Measurements from ENCODE around the gene IL27RA. TPM values are rescaled to one million over a fixed set of nuclear protein-coding genes. Genes with fewer than 3 reads are reported as not detected.

The IL27RA gene
- total RNA-seq, 6 experiments from 2014 or later = 4.7 to 6.1 (median 5.1) TPM

DNA sequence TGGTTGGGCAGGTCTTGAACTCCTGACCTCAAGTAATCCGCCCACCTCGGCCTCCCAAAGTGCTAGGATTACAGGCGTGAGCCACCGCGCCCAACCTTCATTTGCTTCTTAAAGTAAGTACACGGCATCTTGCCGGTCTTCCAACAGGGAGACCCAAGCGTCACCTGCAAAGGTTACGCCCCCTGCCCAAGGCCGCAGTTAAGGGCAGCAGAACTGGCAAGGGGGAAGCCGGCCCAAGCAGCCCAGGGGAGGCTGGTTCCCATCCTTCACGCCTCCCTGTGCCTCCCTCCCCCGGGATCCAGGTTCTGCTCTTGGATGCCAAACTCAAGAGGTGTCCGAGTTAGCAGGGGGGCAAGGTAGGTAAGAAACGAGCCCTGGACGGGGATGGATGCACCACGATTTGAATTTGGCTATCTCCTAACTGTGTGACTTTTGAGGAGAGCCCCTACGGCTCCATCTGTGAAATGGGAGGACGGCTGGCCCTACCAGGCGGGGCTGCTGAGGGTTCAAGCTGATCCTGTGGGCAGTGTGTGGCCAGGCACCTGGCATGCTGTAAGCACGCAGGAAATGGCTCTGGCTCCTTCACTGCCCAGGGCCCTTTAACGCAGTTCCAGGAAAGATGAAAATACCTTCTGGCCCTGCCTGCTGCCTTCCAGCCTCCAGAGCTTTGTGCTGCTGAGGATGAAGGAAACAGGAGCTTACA lies 34.5 kb upstream of the IL27RA start:
- H3K4me1 Mint-ChIP-seq (ENCODE audit: low read depth) = no peaks in the 10 kb centered on the region; the same call in 1 of the 2 replicates
- H3K36me3 Mint-ChIP-seq (ENCODE audit: low read depth) = peaks cover 10% of the 10 kb centered on the region
- H3K4me3 Mint-ChIP-seq = no peak overlapping the region
- no peaks in the 10 kb centered on the region; the same call in 1 of the 2 replicates for H3K27me3 Mint-ChIP-seq (ENCODE audit: insufficient read depth)
- peaks cover 11% of the 10 kb centered on the region for H3K9me3 Mint-ChIP-seq
- no peak for DNase-seq
- H3K27ac Mint-ChIP-seq = no peak overlapping the region
- TF ChIP-seq, protein P1, sequence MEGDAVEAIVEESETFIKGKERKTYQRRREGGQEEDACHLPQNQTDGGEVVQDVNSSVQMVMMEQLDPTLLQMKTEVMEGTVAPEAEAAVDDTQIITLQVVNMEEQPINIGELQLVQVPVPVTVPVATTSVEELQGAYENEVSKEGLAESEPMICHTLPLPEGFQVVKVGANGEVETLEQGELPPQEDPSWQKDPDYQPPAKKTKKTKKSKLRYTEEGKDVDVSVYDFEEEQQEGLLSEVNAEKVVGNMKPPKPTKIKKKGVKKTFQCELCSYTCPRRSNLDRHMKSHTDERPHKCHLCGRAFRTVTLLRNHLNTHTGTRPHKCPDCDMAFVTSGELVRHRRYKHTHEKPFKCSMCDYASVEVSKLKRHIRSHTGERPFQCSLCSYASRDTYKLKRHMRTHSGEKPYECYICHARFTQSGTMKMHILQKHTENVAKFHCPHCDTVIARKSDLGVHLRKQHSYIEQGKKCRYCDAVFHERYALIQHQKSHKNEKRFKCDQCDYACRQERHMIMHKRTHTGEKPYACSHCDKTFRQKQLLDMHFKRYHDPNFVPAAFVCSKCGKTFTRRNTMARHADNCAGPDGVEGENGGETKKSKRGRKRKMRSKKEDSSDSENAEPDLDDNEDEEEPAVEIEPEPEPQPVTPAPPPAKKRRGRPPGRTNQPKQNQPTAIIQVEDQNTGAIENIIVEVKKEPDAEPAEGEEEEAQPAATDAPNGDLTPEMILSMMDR (IDR thresholded peaks at IDR 0.05) = no peak

DNA sequence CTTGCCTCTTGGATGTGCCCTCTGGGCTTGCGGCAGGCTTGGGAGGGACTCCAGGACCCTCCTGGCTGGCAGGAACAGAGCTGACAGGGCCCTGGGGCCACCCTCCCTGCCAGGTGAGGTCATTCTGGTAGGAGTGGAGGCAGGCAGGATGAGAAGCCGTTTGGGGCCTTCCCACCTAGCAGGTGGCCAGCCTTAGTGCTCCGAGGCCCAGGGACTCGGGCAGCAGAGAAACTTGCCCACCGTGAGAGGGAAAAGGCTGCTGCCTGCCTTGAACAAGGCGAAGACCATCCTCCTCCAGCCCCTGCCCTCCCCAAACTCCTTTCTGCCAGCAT lies 34.0 kb upstream of the IL27RA start:
- H3K27me3 Mint-ChIP-seq (ENCODE audit: insufficient read depth) = no peaks in the 10 kb centered on the region
- TF ChIP-seq, protein P1 (IDR thresholded peaks at IDR 0.05) = no peak
- peaks cover 10% of the 10 kb centered on the region for H3K36me3 Mint-ChIP-seq (ENCODE audit: low read depth)
- no peak overlapping the region for H3K27ac Mint-ChIP-seq
- H3K4me1 Mint-ChIP-seq (ENCODE audit: low read depth) = no peaks in the 10 kb centered on the region; the same call in 1 of the 2 replicates
- H3K9me3 Mint-ChIP-seq = peaks cover 11% of the 10 kb centered on the region
- no peak overlapping the region for H3K4me3 Mint-ChIP-seq
- DNase-seq = no peak

DNA sequence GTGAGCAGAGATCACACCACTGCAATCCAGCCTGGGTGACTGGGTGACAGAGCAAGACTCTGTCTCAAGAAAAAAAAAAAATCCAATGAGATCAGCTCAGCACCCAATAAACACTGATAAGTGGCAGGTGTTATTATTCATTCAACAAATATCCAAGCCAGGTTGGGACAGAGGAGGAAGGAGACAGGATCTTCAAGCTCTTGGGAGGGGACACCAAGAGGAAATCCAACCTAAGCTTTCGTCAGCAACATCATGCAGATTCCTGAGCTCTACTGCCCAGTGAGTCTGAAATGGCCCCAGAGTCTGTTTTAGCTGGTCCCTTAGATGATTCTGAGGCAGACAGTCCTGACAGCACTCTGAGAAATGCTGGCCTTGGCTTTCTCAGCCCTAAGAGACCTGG lies 33.1 kb upstream of the IL27RA start:
- no peak overlapping the region for H3K4me3 Mint-ChIP-seq

DNA sequence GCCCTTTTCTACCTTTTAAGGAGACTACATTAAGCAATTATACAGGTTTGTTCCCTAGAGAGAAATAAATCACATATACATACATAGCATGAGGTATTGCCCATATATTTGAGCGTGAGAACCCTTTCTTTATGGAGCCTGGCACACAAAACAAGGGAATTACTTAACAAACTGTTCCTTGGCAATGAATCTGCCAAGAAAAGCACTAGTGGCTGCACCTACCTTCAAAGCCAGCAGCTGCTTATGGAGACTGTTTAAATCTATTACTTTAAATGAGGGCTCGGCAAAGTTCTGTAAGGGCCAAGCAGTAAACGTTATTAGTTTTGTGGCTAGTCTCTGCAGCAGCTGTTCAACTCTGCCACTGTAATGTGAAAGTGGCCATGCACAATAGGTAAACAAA lies 32.5 kb upstream of the IL27RA start:
- H3K27ac Mint-ChIP-seq = no peak overlapping the region
- H3K9me3 Mint-ChIP-seq = peaks cover 11% of the 10 kb centered on the region
- no peaks in the 10 kb centered on the region; the same call in 1 of the 2 replicates for H3K4me1 Mint-ChIP-seq (ENCODE audit: low read depth)
- peaks cover 10% of the 10 kb centered on the region for H3K36me3 Mint-ChIP-seq (ENCODE audit: low read depth)
- DNase-seq = no peak
- H3K4me3 Mint-ChIP-seq = no peak overlapping the region
- TF ChIP-seq, protein P1 (IDR thresholded peaks at IDR 0.05) = no peak
- H3K27me3 Mint-ChIP-seq (ENCODE audit: insufficient read depth) = no peaks in the 10 kb centered on the region

More for the DNA sequence above, 33.1 kb upstream of the IL27RA start:
- Mint-ChIP-seq H3K27me3 (ENCODE audit: insufficient read depth) (no peaks in the 10 kb centered on the region), H3K36me3 (ENCODE audit: low read depth) (peaks cover 10% of the 10 kb centered on the region), H3K9me3 (peaks cover 11% of the 10 kb centered on the region), H3K4me1 (ENCODE audit: low read depth) (no peaks in the 10 kb centered on the region; the same call in 1 of the 2 replicates), H3K27ac (no peak overlapping the region)
- TF ChIP-seq, protein P1 (IDR thresholded peaks at IDR 0.05) = no peak
- no peak for DNase-seq

DNA sequence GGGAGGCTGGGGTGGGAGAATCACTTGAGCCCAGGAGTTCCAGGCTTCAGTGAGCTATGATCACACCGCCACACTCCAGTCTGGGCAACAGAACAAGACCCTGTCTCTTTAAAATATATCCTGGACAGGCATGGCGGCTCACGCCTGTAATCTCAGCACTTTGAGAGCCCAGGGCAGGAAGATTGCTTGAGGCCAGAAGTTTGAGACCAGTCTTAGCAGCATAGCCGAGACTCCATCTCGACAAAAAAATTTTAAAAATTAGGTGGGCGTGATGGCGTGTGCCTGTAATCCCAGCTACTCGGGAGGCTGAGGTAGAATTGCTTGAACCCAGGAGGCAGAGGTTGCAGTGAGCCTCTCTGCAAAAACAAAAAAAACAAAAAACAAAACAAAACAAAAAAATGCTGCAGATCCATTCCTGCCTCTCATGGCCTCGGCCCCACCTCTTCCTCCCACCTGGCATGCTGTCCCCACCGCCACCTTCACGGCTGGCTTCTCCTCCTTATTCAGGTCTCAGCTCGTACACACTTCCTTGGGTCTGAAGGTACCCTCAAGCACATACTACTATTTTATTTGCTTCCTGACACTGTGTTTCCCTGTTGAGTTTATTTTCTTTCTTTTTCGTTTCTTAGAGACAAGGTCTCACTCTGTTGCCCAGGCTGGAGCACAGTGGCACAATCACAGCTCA lies 30.7 kb upstream of the IL27RA start:
- Mint-ChIP-seq H3K27ac (no peak overlapping the region), H3K4me3 (no peak overlapping the region), H3K27me3 (ENCODE audit: insufficient read depth) (no peaks in the 10 kb centered on the region), H3K4me1 (ENCODE audit: low read depth) (peaks cover 12% of the 10 kb centered on the region), H3K9me3 (peaks cover 11% of the 10 kb centered on the region), H3K36me3 (ENCODE audit: low read depth) (peaks cover 10% of the 10 kb centered on the region)
- no peak for DNase-seq
- TF ChIP-seq, protein P1 (IDR thresholded peaks at IDR 0.05) = no peak

All from HFFc6 (cell line).